Esophagus muscularis mucosa (tissue), 3 donors: ENCODE measurements around the gene SYT6.

Experiments
- CTCF ChIP-seq, 3 experiments: fragments of 200-600 bp in 2 of 3; fragments of 450-650 bp in 1 of 3; sonication (generic) in 2 of 3; IDR thresholded peaks; one replicate each; pipeline ENCODE4 v1.5.1; 2017 to 2019; ENCODE audit warnings: antibody characterized with exemption in 3 of 3, mild to moderate bottlenecking in 2 of 3, moderate library complexity in 1 of 3
- POLR2A ChIP-seq: fragments of 450-650 bp; IDR thresholded peaks from one replicate; pipeline ENCODE4 v1.6.1; 2017; ENCODE audit warnings: antibody characterized with exemption, moderate library complexity, mild to moderate bottlenecking, low read depth
- POLR2AphosphoS5 ChIP-seq, 2 donors: sonication (generic); formaldehyde crosslinking; IDR thresholded peaks; one replicate each; pipeline ENCODE4 v1.6.1; 2017; ENCODE audit warnings: antibody characterized with exemption in 2 of 2

DNA sequence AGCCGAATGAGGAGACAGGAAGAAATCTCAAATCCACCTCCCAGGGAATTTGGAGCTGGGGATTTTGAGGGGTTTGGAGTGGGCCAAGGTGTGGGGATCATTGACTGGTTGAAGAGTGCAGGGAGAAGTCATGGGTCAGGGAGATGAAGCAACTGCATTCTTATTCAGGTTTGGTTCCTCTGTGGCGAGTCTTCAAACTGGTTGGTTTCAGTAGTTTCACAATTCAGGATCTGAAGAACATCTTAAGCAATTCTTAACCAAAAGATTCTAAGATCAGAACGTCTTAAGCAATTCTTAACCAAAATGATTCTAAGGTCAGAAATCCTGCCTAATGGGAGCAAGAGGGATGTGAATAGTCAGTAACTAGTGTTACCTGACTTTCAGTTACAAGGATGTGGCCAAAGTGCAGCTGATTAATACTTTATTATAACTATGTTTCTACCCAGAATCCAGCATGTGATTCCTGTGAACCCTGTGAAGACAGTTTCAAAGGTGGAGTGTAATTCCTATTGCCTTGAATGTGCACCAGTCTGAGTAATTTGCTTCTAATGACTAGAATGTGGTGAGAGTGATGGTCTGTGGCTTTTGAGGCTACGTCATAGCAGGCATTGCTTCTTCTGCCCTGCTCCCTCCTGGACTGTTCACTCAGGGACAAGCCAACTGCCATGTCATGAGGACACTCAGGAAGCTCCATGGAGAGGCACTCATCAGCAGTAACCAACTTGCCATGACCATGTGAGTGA is 113.2 kb downstream of the SYT6 start:
- TF ChIP-seq POLR2A (no peak), CTCF (IDR thresholded peaks at IDR 0.05) (no peak), POLR2AphosphoS5 (IDR thresholded peaks at IDR 0.05) (no peak)
